ENCODE data around the gene SHROOM2.
A peak's percentile ranks its signal among the peaks of the same experiment; 100 is the strongest.

SHROOM2 gene

DNA sequence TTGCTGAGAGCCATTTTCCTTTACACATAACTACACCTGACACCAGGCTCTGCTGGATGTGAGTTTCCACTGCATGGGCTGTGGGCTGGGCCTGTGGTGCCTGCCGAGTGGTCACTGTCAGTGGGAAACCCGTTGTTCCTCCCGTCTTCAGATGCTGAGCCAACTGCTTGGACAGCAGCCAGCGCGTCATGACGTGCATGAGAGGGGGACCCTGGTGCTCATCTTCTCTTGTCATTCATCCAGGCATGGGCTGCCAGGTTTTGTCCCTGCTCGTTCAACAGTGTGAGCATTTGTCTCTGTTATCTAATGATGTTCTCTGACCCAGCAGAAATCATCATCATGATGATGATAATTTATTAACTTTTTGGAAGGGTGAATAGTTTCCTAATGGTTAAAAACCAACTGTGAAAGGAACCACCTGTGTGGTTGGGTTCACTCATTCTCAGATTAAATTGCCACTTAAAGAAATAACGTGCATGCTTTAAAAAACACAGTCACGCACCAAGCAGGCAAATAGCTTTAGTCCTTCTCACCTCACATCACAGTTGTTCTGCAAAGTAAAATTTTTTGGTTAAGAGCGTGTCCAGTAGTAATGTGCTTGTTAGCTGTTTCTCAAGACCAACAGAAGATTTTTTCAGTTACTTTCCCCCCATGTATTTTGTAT is 161.0 kb downstream of the SHROOM2 start:
- Histone ChIP-seq H4K20me1 (no peaks in the 10 kb centered on the region; a peak in 1 of 22 replicates), H3K9me3 (replicated peaks in 1 of 11) (peaks cover 1 to 21% (median 8%) of the 10 kb centered on the region in 11 experiments; a peak in 21 of 22 replicates), H3K4me1 (peaks cover 4 to 13% (median 6%) of the 10 kb centered on the region in 10 experiments), H3K9ac (no peak overlapping the region), H3K36me3 (no peaks in the 10 kb centered on the region), H3K4me3 (no peak overlapping the region), H3K27me3 (no peaks in the 10 kb centered on the region; a peak in 1 of 22 replicates), H3K4me2 (no peak overlapping the region), H3K27ac (no peak overlapping the region)
- no peak for TF ChIP-seq Cebpa-rat (IDR thresholded peaks at IDR 0.05)

DNA sequence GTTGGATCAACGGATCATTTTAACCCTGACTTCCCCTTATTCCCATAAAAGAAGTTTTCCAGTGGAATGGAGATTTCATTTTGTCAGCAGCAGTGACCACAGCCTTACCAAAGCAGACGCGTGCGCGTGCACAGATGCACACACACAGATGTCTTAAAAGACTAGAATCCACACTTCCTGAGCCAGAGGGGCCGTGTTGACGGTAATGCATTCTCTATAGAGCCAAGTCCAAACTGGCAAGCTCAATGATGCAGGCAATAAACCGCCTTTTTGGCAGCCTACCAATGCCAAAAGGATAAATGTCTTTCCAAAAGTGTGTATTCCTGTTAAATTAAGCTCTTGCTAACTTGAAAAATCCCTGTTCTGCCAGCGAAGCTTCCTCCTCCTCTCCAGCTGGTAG is 162.2 kb downstream of the SHROOM2 start:
- Histone ChIP-seq H3K9ac (no peak overlapping the region), H4K20me1 (no peaks in the 10 kb centered on the region), H3K27ac (no peak overlapping the region), H3K27me3 (no peaks in the 10 kb centered on the region; a peak in 1 of 22 replicates), H3K4me1 (peaks cover 0 to 17% (median 0%) of the 10 kb centered on the region in 10 experiments; a peak in 6 of 20 replicates), H3K9me3 (replicated peaks in 1 of 11) (peaks cover 13 to 33% (median 20%) of the 10 kb centered on the region in 11 experiments), H3K36me3 (peaks cover 0 to 3% (median 0%) of the 10 kb centered on the region in 11 experiments; a peak in 1 of 22 replicates), H3K4me2 (peak overlapping the region in 1 of 11 experiments; percentile 12; a peak in 3 of 22 replicates), H3K4me3 (no peak overlapping the region)
- no peak for TF ChIP-seq Cebpa-rat (IDR thresholded peaks at IDR 0.05)

GRCh38 chrX:9952300-9952699 is 166.1 kb downstream of the SHROOM2 start:
- Histone ChIP-seq H3K27ac (peak overlapping the region in 3 of 11 experiments; percentile 57 to 68 (median 64); a peak in 5 of 22 replicates), H3K36me3 (peaks cover 0 to 3% (median 0%) of the 10 kb centered on the region in 11 experiments; a peak in 1 of 22 replicates), H3K4me3 (no peak overlapping the region), H3K9ac (no peak overlapping the region), H3K4me1 (peaks cover 0 to 20% (median 2%) of the 10 kb centered on the region in 10 experiments; a peak in 6 of 20 replicates), H4K20me1 (no peaks in the 10 kb centered on the region), H3K9me3 (replicated peaks in 1 of 11) (peaks cover 21 to 61% (median 31%) of the 10 kb centered on the region in 11 experiments), H3K4me2 (peak overlapping the region in 2 of 11 experiments; percentile 39 to 49; a peak in 4 of 22 replicates), H3K27me3 (no peaks in the 10 kb centered on the region)
- no peak for TF ChIP-seq Cebpa-rat (IDR thresholded peaks at IDR 0.05)

DNA sequence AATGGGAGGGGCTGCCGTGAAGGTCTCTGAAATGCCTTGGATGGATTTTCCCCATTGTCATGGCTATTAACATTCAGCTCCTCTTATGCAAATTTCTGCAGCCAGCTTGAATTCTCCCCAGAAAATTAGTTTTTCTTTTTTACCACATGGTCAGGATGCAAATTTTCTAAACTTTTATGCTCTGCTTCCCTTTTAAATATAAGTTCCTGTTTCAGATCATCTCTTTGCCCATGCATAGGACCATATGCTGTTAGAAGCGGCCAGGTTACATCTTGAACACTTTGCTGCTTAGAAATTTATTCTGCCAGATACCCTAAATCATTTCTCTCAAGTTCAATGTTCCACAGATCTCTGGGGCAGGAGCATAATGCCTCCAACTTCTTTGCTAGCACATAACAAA is 167.2 kb downstream of the SHROOM2 start:
- peak overlapping the region in 3 of 11 experiments; percentile 57 to 68 (median 64); a peak in 4 of 22 replicates for H3K27ac ChIP-seq
- H3K4me3 ChIP-seq = no peak overlapping the region
- no peaks in the 10 kb centered on the region for H3K27me3 ChIP-seq
- H3K9ac ChIP-seq = no peak overlapping the region
- no peaks in the 10 kb centered on the region for H4K20me1 ChIP-seq
- H3K36me3 ChIP-seq = peaks cover 0 to 3% (median 0%) of the 10 kb centered on the region in 11 experiments; a peak in 1 of 22 replicates
- H3K4me1 ChIP-seq = peaks cover 0 to 31% (median 6%) of the 10 kb centered on the region in 10 experiments; a peak in 11 of 20 replicates
- TF ChIP-seq Cebpa-rat (IDR thresholded peaks at IDR 0.05) = no peak
- H3K4me2 ChIP-seq = peak overlapping the region in 3 of 11 experiments; percentile 39 to 52 (median 49); a peak in 3 of 22 replicates
- H3K9me3 ChIP-seq (replicated peaks in 1 of 11) = peaks cover 21 to 61% (median 31%) of the 10 kb centered on the region in 11 experiments

GRCh38 chrX:9955506-9955905 is 169.3 kb downstream of the SHROOM2 start:
- Histone ChIP-seq H3K4me2 (no peak overlapping the region), H3K4me3 (no peak overlapping the region), H3K27me3 (no peaks in the 10 kb centered on the region), H3K36me3 (peaks cover 0 to 3% (median 0%) of the 10 kb centered on the region in 11 experiments; a peak in 1 of 22 replicates), H4K20me1 (no peaks in the 10 kb centered on the region), H3K9ac (no peak overlapping the region), H3K9me3 (replicated peaks in 1 of 11) (peaks cover 21 to 53% (median 29%) of the 10 kb centered on the region in 11 experiments), H3K27ac (no peak overlapping the region), H3K4me1 (peaks cover 0 to 44% (median 7%) of the 10 kb centered on the region in 10 experiments; a peak in 10 of 20 replicates)
- TF ChIP-seq Cebpa-rat (IDR thresholded peaks at IDR 0.05) = no peak

DNA sequence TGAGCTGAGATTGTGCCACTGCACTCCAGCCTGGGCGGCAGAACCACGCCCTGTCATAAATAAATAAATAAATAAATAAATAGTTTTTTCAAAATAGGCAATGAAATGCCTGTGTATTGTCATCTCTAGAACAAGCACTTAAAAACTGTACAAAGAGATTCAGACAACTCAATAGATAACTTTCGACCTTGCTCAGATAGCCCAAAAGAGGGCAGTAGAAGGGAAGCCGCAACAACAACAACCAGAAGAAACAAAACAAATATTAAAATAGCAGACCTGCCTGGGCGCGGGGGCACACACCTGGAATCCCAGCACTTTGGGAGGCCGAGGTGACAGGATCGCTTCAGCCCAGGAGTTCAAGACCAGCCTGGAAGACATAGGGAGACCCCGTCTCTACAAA is 171.5 kb downstream of the SHROOM2 start:
- H4K20me1 ChIP-seq = no peaks in the 10 kb centered on the region
- H3K4me2 ChIP-seq = peak overlapping the region in 5 of 11 experiments; percentile 23 to 76 (median 65); a peak in 9 of 22 replicates
- H3K9ac ChIP-seq = peak overlapping the region in 2 of 11 experiments; percentile 10 to 47; a peak in 3 of 22 replicates
- peaks cover 0 to 32% (median 7%) of the 10 kb centered on the region in 10 experiments; a peak in 10 of 20 replicates for H3K4me1 ChIP-seq
- H3K27me3 ChIP-seq = no peaks in the 10 kb centered on the region
- peaks cover 0 to 3% (median 0%) of the 10 kb centered on the region in 11 experiments; a peak in 1 of 22 replicates for H3K36me3 ChIP-seq
- no peak for TF ChIP-seq Cebpa-rat (IDR thresholded peaks at IDR 0.05)
- peak overlapping the region in 3 of 11 experiments; percentile 17 to 38 (median 31); a peak in 4 of 22 replicates for H3K27ac ChIP-seq
- H3K4me3 ChIP-seq = no peak overlapping the region
- H3K9me3 ChIP-seq (replicated peaks in 1 of 11) = peaks cover 10 to 35% (median 20%) of the 10 kb centered on the region in 11 experiments

- Histone ChIP-seq H3K4me3 (no peak overlapping the region), H3K27me3 (no peaks in the 10 kb centered on the region), H3K4me1 (peaks cover 0 to 28% (median 7%) of the 10 kb centered on the region in 10 experiments; a peak in 10 of 20 replicates), H3K9me3 (replicated peaks in 1 of 11) (peaks cover 6 to 30% (median 15%) of the 10 kb centered on the region in 11 experiments), H3K4me2 (peak overlapping the region in 5 of 11 experiments; percentile 23 to 76 (median 65); a peak in 9 of 22 replicates), H3K27ac (peak overlapping the region in 3 of 11 experiments; percentile 17 to 38 (median 31); a peak in 4 of 22 replicates), H4K20me1 (no peaks in the 10 kb centered on the region), H3K9ac (peak overlapping the region in 2 of 11 experiments; percentile 10 to 47; a peak in 3 of 22 replicates), H3K36me3 (no peaks in the 10 kb centered on the region; a peak in 1 of 22 replicates)
- no peak for TF ChIP-seq Cebpa-rat (IDR thresholded peaks at IDR 0.05)
Observed at GRCh38 chrX:9958183-9958582, 172.0 kb downstream of the SHROOM2 start.

DNA sequence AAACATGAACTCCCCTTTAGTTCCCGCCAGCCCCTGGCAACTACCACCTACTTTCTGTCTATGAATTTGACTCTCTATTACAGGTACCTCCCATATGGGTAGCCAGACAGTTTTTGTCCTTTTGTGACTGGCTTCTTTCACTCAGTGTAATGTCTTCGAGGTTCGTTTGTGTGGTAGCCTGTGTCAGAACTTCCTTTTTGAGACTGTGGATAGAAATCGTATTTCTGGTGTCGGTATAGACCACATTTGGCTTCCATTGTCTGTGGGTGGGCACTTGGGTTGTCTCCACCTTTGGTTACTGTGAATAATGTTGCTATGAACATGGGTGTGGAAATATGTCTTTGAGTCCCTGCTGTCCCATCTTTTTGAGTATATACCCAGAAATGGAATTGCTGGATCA is 175.5 kb downstream of the SHROOM2 start:
- no peak overlapping the region for H3K9ac ChIP-seq

More for the DNA sequence above, 175.5 kb downstream of the SHROOM2 start:
- H4K20me1 ChIP-seq = no peaks in the 10 kb centered on the region
- H3K9me3 ChIP-seq (replicated peaks in 1 of 11) = peaks cover 0 to 9% (median 3%) of the 10 kb centered on the region in 11 experiments; a peak in 12 of 22 replicates
- H3K4me1 ChIP-seq = peaks cover 0 to 23% (median 7%) of the 10 kb centered on the region in 10 experiments; a peak in 10 of 20 replicates
- no peaks in the 10 kb centered on the region for H3K27me3 ChIP-seq
- no peak overlapping the region for H3K27ac ChIP-seq
- H3K4me2 ChIP-seq = no peak overlapping the region
- TF ChIP-seq Cebpa-rat (IDR thresholded peaks at IDR 0.05) = no peak
- H3K4me3 ChIP-seq = no peak overlapping the region
- no peaks in the 10 kb centered on the region for H3K36me3 ChIP-seq
